NCI-H2081 (cell line): ENCODE results near the gene ARL4D.
A peak's percentile ranks its signal among the peaks of the same experiment; 100 is the strongest.
"Not testable (repeated sequence)": the region's sequence is repeated elsewhere in the genome, so short reads cannot be mapped to it uniquely, and the experiment has no call there.

Source experiments
- DNase-seq, 2 experiments: peaks; one replicate each; lab custom pipeline; 2025; lab: John Stamatoyannopoulos, UW

Gene ARL4D

DNA sequence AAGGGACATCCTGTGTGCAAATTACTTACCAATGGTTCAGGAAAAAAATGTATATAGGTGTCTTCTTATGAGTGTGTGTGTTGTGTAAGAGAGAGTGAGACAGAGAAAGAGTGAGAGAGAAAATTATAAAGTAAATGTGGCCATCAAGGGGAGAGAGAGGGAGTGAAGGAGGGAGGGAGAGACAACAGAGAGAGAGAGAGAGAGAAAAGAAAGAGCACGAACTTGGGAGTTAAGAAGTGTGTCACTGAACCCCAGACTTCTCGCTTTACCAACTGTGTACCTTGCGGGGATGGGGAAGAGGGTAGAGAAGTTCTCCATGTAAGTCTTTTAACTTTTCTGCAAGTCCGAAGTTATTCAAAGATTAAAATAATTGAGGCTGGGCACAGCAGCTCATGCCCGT lies 28.8 kb upstream of the ARL4D start:
- no peak for DNase-seq

DNA sequence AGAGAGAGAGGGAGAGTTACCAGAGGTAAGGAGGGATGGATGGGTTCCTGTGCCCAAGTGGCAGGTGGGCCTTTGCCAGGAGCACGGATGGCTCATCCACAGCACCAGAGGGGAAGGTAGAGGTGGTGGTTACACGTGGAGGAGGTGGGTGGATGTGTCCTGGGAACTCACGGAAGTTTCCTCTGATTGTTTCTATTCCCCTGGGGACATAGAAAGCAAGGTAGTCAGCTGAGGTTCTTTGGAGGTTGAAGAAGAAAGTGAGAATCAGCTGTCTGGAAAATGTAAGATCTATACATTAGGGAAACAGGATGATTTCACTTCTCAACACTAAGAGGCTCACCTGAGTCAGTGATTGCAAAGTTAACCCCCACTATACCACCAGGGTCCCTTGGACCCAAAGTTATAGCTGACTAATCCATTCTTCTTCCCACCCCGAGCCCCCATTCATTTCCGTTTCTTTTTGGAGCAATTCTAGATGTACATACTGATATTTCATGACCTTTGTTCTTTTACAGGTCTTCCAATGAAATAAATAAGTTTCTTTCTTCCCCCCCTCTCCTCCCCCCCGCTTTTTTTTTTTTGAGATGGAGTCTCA lies 27.5 kb upstream of the ARL4D start:
- no peak for DNase-seq

- DNase-seq: no peak
Measured at GRCh38 chr17:43372273-43372911, 26.4 kb upstream of the ARL4D start.

DNA sequence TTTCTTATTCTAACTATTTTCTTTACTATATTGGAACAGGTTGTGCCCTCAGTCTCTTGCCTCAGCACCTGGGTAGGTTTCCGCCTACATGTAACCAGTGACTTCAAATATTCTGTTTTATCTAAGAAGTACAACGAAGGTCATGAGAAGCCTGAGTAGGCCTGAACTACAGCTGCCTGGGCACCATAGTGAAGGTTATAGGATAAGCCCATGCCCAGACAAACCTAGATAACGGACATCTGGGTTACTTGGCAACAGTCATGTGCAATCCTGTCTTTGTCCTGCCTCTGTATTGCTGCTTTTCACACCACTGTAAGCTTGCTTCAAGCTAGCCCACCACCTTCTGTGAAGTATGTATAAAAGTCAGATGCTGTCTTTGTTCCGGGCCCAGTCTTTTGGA lies 25.4 kb upstream of the ARL4D start:
- no peak for DNase-seq

DNA sequence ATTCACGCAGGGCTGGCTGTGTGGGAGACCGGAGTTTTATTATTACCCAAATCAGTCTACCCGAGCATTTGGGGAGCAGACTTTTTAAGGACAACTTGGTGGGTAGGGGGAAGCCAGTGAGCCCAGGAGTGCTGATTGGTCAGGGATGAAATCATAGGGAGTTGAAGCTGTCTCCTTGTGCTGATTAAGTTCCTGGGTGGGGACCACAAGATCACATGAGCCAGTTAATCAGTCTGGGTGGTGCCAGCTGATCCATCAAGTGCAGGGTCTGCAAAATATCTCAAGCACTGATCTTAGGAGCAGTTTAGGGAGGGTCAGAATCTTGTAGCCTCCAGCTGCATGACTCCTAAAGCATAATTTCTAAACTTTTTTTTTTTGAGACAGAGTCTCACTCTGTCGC lies 22.9 kb upstream of the ARL4D start:
- not testable (repeated sequence) for DNase-seq

- no peak for DNase-seq
Measured at GRCh38 chr17:43377056-43377810, 21.6 kb upstream of the ARL4D start.

- no peak for DNase-seq
Measured at GRCh38 chr17:43378766-43379165, 20.0 kb upstream of the ARL4D start.

GRCh38 chr17:43380307-43380706 lies 18.5 kb upstream of the ARL4D start:
- no peak for DNase-seq

- no peak for DNase-seq
Measured at GRCh38 chr17:43381204-43381603, 17.6 kb upstream of the ARL4D start.

- no peak for DNase-seq
Measured at GRCh38 chr17:43381621-43382020, 17.2 kb upstream of the ARL4D start.

- no peak for DNase-seq
Measured at GRCh38 chr17:43382776-43383175, 16.0 kb upstream of the ARL4D start.

DNA sequence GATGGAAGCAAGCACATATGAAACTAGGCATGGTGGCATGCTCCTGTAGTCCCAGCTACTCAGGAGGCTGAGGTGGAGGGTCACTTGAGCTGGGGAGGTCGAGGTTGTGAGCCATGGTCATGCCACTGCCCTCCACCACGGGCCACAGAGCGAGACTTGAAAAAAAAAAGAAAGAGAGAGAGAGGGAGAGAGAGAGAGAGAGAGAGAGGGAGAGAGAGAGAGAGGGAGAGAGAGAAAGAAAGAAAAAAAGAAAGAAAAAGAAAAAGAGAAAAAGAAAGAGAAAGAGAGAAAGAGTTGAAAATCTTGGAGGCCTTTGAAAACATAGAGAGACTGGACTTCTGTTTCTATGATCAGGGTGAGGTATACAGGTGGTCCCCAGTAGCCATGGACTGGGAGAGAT lies 15.4 kb upstream of the ARL4D start:
- DNase-seq: no peak

DNA sequence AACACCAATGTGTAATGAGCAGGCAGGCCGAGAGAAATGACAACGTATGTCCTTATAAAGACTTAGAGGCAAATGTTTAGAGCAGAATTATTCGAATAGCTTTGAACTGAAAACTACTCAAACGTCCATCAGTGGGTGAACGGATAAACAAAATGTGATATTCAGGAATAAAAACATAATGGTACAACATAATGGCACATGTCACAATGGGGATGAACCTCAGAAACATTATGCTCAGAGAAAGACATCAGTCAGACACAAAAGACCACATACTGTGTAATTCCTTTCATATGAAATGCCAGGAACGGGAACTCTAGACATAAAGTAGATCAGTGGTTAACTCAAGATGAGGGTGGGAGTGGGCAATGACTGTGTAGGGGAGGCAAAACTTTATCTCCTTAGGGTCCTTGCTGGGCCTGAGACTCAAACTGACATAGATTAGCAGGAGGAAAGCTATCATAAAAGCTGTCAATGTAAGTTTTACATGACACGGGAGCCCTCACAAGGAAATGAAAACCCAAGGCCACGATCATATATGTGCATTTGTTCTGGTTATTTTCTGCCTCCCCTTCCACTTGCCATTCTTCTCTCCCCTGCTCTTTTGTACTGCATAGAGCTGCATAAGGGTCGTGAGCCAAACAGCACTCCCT lies 14.8 kb upstream of the ARL4D start:
- DNase-seq: no peak

DNA sequence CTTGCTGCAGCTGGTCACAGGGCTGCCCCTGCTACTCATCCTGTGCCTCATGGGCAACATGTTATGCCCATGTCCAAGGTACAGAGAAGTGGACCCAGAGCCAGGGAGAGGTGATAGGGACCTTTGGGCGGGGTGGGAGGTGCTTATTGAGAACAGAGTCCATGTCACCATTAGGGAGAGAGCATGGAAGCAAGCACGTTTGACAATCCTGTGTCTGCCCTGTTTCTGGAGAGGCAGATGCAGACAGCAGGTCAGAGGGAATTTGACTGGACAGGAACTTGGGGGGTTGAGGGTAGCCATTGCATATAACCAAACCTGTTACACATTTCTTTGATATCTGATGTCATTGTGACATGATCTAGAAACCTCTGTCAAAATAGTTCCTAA lies 14.3 kb upstream of the ARL4D start:
- no peak for DNase-seq

DNA sequence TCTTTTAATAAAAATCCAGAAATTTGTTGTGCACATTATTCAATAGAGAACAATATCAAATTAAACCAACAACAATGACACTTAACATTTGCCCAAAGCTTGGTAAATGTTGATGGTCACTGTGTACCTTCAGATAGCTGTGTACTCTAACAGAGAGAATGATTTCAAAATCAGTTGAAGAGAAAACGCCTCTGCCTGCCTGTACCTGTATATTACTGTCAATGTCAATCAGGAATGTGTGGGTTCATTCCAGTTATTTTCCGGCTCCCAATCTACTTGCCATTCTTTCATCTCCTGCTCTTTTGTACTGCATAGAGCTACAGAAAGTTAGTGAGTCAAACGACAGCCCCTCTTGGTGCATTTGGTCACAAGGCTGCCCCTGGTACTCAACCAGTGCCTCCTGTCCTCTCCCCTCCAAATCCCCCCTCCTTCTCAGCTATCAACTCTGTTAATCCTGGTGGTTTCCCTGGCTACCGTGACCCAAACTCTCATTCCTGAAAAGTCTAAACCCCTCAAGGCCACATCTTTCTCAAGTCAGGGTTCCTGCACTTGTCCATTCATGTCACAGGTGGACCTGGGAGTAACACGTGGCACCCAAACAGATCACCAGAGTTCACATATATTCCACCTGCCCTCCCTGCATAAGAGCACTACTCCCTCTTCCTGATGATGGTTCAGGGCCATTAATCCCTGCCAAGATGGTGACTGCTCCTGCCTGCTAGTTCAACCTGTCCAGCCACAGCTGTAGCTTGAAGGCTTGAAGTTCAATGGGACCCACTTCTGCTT lies 13.6 kb upstream of the ARL4D start:
- no peak for DNase-seq

DNA sequence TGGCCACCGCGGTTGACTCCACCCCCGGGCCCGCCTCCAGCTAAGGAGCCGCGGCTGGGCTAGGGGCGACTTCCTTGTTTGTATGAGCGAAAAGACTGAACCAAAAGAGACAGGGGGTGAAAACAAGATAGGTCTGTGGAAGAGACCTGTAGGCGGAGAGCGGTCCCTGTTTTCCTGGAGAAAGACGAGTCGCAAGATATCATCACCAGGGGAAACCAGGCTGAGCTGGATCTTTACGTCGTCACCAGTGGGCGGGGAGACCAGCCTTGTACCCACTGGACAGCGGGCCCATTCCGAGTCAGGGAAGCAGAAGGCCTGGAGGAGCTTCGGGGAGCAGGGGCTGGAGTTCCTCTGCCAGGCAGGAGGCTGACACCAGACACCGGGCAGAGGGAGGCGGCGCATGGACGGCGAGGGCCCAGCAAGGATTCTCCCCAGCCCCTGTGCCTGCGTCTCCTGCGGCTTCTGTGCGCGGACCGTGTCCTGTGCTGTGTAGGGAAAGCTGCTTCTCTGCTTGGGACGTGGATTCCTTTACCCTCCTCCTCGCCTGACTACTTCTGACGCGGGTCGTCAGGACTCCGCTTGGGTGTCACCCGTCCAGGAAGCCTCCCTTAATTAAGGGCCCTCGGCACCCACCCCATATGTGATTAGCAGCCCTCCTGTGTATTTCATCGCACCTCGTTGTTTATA lies 10.3 kb upstream of the ARL4D start:
- DNase-seq: peak; percentile 88 to 91

DNA sequence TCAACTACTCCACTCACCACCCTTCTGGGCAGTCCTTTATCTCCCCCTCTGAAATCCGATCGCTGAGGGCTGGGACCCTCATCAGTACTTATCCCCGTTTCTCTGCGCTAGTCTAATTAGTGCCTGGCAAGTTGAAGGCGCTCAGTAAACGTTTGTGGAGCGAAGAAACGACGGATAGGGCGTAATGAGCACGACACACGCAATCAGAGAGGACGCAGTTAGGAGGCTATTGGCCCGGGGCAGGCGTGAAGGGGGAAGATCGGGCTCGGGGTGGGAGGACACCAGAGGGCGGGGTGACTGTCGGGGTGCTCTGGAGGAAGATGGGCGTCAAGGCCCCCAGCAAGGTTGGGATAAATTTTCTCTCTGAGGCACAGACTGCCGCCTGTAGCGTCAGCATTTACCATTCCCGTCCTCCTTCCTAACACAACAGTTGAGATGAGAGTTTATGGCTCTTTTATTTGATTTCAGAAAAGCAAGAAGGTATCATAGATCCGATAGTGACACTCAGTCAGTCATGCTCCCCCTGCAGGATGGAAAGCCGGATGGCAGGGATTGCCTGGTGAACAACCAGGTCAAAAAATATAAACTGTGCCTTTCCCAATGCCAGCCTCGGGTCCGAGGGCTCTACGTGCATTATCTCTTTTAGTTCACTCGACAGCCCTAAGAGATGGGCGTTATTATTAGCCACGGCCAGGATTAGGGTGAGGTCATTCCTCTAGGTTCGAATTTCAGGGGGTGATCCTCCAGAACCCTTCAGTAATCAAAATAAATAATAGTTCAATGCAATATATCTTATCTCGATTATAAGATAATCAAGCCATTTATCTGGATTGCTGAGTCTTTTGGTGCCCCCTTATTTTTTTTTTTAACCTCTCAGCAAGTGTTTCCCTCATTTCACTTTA lies 9.5 kb upstream of the ARL4D start:
- peak; percentile 77 to 80 for DNase-seq

DNA sequence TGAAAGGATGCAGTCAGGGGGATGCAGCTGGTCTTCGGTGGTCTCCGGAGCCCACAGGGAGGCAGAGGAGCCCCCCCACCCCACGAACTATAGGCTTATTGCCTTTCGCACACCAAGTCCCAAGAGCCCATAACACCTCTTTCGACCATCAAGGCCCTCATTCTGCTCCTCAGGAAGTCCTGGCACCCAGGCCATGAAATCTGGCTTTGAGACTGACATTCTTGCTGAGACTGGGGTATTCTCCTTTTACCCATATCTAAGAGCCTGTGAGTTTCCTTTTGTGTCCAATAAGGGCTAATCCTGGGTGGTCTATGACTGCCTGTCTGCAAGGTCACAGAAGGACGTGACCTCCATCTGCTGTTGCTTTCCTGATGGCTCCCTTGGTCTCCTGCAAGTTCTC lies 6.4 kb upstream of the ARL4D start:
- no peak for DNase-seq

- DNase-seq: peak; percentile 89 to 92
Measured at GRCh38 chr17:43393944-43394482, 4.8 kb upstream of the ARL4D start.

- not testable (repeated sequence) for DNase-seq
Measured at GRCh38 chr17:43394696-43395095, 4.1 kb upstream of the ARL4D start.
